HG02840 (cell line): ENCODE results near the gene HAUS3.
"Not testable (repeated sequence)": the region's sequence is repeated elsewhere in the genome, so short reads cannot be mapped to it uniquely, and the experiment has no call there.

Experiments used
- ATAC-seq: cut with Tn5 transposase; IDR thresholded peaks from one replicate; pipeline ENCODE4 v1.9.1; 2021; ENCODE audit warnings: mild to moderate bottlenecking, moderate library complexity, moderate number of reproducible peaks; ENCODE audit not compliant: unreplicated experiment, low FRiP score

HAUS3 gene

DNA sequence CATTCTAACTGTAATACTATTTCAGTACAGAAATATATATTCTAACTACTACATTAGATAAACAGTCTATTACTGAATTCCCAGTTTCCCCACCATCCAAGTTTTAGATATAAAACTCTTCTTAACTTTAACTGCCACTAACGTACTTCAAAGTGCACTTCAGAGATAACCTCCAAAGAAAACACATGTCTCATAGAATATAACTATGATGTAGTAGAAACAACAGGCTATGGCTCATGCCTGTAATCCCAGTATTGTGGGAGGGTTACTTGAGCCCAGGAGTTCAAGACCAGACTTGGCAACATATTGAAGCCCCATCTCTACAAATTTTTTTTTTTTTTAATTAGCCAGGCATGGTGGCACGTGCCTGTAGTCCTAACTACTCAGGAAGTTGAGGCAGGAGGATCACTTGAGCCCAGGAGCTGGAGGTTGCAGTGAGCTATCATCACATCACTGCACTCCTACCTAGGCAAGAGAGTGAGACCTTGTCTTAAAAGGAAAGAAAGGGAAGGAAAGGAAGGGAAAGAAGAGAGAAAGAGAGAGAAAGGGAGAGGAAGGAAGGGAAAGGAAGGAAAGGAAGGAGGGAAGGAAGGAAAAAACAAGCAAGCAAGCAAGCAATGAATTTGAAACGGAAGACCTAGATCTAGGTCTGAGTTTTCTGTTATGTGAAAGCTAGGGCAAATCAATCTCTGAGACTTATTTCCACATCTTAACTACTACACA lies 4.8 kb downstream of the HAUS3 start:
- ATAC-seq, result no peak

DNA sequence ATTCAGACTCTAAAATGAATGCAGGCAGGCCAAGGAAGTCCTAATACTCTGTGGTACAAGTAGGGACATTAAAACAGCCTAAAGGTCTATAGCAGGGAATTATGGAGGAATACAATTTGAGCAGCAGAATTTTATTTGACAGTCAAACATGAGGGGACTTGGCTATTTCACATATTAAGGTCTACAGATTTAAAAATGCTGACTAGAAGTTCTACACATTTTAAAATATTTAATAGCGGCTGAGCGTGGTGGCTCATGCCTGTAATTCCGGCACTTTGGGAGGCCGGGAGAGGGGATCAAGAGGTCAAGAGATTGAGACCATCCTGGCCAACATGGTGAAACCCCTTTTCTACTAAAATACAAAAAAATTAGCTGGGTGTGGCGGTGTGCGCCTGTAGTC lies 10.8 kb downstream of the HAUS3 start:
- no peak for ATAC-seq

DNA sequence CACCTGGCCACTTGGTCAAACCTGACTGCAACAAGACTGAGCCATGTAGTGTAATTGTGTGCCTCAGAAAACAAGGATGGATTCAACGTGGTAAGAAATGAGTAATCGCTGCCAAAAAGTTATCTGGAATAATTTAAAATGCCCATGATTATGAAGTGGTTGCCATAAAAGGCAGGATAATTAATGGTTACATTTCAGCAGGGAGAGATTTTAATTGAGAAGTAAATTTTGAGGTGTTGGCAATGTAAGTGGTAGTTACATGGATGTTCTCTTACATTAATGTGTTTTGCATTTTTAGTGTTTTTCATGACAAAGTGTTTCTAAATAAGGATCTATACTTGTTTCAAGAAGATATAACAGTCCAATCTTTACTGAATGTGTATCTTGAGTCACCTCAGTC lies 15.7 kb downstream of the HAUS3 start:
- ATAC-seq, result no peak

DNA sequence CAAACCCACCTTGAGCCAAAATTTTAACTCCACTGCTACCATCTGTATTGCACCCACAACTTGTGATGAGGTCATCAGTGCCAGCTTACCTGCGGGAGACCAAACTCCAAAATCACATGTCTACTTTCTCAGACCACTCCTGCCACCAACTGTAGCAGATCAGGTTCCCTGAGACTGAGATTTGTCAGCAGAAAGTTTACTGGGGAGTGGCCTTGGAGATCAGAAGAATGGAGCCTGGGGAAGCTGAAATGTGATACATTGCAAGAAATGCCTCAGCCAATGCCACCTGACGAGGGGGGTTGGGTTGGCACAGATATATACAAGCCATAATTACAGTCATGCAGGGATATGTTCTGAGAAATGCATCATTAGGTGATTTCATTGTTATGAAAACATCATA lies 19.1 kb downstream of the HAUS3 start:
- ATAC-seq, result no peak

DNA sequence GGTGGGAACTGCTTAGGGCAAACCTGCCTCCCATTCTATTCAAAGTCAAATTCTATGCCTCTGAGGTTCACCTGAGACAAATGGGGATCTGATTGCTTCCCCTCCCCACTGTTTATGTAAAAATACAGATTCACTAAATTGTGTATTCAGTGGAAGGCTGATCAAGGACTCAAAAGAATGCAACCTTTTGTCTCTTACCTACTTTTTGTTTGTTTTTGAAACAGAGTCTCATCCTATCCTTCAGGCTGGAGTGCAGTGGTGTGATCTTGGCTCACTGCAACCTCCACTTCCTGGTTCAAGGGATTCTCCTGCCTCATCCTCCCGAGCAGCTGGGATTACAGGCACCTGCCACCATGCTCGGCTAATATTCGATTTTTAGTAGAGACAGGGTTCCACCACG lies 20.5 kb downstream of the HAUS3 start:
- not testable (repeated sequence) for ATAC-seq

DNA sequence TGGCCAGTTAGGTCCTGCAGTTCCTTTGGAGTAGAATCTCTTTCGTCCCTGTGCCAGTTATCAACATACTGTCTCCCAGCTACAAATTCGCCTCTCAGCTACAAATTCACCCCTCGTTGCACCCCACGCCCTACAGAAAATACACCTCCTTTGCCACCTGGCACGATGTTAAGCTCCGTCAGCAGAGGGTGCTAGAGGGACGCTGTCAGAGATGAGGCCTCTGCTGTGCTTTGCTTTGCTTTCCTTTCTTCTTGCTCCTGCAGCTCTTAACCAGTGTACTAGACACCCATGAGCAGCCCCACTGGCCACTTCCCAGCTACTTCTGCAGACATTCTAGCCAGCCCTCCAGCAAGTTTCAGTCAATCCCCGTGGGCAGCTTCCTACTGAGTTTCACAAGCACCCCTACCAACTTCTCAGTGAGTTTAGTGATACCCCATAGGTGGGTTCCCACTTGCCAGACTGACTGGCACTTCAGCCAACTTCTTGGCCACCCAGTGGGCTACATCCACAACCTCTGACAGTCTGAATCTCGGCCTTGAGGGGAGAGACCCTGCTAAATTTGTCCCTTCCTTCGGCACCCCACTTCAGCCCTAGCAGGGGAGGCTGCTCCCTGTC lies 21.8 kb downstream of the HAUS3 start:
- no peak for ATAC-seq

DNA sequence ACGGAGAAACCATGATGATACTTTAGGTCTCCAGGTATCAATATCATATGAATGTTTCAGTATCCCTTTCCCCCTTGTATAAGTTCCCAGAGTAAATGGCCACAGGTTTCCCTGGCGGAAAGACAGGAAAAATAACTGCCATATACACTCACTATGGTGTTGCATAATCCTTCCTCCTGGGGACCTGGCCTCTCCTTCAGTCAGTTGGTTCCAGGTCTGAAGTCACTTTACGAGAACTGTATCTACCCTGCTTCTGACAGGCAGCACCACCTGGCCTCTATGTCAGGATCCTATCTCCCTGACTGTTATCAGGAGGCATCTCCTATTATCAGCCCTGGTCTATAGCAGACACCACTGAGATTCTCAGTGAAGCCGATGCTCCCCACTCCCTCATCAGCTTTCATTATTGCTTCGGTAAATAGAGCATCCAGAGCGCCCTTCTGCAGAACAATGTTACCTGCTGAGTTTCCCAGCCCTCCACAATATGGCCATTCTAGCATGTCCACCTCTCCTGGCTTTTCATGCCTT lies 22.6 kb downstream of the HAUS3 start:
- no peak for ATAC-seq

DNA sequence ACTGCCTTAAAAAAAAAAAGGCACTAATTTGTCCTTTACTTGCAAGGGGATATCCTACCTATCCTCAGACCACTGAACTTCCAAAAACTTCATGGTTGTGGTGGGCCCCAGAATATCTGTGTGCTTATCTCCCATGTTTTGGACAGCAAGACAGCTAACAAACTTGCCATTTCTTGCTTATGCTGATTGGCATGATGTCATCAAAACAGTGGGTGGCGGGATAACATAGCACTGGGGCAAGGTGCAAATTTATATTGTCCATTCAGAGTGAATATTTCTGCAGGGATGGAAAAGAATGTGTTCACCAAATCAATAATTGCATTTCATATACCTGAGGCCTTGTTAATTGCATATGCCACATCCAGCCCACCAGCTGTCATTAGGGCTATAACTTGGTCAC lies 23.5 kb downstream of the HAUS3 start:
- no peak for ATAC-seq

DNA sequence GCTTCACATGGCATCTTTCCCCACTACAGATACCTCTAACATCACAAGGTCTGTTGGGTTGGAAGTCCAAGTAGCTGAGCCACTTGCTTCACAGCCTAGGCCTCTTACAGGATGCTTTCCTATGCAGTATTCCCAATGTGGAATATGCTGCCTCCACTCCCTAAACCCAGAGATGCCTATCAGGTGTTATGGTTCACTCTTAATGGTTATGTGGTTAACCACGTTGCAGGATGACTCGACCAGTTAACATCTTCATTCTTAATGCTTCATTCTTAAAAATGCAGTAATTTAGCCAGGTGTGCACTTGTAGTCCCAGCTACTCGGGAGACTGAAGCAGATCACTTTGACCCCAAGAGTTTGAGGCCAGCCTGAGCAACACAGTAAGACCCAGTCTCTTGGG lies 24.2 kb downstream of the HAUS3 start:
- ATAC-seq, result no peak

DNA sequence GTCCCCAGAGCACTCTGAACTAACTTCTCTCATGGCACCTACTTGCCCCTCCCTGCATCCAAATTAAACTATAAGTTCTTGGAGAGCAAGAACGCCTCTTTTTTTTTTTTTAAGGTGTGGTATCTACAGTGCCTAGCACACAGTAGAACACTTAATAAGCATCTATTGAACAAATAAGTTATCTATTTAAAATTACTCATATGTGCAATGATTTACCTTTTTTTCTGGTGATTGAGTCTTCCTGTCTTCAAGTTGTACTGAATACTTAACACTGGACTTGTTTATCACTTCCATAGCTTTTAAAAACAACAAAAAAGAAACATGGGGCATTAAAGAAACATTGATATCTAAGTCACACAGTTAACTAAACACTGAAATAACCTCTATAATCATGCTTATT lies 29.1 kb downstream of the HAUS3 start:
- no peak for ATAC-seq

DNA sequence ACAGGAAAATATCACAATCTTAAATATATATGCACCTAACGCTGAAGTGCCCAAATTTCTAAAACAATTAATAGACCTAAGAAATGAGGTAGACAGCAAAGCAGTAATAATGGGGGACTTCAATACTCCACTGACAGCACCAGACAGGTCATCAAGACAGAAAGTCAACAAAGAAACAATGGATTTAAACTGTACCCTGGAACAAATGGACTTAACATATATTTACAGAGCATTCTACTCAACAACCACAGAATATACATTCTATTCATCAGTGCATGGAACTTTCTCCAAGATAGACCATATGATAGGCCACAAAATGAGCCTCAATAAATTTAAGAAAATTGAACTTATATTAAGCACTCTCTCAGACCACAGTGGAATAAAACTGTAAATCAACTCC lies 39.1 kb downstream of the HAUS3 start:
- ATAC-seq, result not testable (repeated sequence)

DNA sequence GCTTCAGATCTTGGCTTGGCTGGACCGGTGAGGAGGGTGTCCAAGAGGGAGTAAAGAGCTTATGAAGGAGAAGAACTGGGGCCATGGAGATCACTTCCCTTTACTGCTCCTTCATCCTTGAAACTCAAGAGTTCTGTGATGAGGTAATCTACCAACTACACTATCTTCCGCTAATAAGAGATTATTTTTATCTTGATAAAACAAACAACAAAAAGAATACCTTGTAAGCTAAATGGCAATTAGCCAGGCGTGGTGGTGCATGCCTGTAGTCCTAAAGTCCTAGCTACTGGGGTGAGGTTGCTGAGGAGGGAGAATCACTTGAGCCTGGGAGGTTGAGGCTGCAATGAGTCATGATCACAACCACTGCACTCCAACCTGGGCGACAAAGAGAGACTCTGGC lies 47.4 kb downstream of the HAUS3 start:
- no peak for ATAC-seq

DNA sequence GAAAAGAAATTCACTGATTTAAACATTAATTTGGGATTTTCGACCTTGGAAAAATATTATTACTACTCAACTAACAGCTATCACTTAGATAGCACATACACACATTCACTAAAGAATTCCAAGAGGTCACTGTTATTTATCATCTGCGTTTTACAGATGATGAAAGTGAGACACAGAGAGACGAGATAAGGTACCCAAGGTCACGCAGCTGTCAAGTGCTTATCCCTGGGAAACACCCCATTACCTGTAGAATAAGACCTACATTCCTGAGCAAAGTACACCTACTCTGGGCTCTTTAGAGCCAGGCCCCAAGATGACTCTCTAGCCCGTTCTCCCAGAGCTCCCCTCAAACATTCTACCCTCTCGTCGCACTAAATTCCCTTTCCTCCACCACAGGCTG lies 48.6 kb downstream of the HAUS3 start:
- ATAC-seq, result no peak

DNA sequence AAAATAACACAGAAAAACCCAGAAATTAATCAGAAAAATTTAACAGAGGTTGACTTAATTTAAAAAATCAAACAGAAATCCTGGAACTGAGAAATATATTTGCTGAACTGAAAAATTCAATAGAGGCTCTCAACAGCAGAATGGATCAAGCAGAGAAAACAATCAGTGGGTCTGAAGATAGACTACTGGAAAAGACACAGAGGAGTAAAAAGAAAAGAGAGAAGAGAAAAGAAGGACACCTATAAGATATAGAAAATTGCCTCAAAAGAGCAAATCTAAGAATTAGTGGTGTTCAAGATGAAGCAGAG lies 55.1 kb downstream of the HAUS3 start:
- no peak for ATAC-seq

DNA sequence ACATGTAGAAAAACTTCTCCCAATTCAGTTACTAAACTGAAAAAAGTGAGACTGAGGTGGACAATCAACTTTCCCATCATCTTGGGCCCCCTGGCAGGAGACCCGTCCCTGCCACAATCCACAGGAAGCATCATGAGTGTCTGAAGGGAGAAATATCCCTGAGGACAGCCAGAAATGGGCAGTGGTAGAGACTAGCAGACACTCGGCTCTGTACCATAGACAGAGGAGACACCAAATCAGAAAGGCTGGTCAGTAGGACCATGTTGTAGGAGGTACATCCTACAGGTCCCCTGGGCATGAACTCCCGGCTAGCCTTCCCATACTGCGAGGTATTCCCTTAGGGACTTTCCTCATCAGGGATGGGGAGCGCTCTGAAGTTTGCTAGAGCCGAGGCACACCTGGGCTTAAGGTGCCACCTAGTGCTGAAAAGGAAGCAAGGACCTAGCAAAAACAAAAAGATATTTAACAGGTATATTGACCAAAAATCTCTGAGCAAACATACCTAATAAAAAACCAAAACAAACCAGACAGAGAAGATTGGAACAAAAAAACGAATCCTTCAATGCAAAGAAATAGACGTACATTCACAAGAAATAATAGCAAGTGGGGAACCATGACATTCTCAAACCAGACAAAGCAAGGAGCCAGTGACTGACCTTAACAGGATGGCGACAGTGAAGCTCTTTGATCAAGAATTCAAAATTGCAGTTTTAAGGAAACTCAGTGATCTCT lies 55.6 kb downstream of the HAUS3 start:
- no peak for ATAC-seq

DNA sequence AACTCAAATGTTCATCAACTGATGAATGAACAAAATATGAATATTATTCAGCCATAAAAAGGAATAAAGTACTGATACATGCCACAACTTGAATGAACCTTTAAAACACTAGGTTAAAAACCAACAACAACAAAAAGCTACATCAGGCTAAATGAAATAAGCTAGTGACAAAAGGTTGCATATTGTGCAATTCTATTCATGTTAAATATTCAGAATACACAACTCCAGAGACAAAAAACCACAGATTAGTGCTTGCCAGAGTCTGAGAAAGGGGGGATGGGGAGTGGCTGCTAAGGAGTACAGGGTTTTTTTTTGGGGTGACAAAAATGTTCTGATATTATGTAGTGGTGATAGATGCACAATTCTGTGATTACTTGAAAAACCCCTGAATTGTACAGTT lies 58.5 kb downstream of the HAUS3 start:
- no peak for ATAC-seq

DNA sequence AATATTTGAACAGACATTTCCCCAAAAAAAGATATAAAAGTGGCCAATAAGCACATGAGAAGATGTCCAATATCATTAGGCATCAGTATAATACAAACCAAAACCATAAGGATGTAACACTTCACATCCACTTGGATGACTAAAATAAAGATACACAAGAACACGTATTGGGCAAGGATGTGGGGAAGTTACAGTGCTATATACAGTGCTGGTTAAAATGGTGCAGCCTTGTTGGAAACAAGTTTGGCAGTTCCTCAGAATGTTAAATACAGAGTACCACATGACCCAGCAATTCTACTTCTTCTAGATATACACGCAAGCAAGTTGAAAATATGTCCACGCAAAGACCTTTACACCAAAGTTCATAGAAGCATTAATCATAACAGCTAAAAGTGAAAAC lies 58.9 kb downstream of the HAUS3 start:
- ATAC-seq, result no peak

DNA sequence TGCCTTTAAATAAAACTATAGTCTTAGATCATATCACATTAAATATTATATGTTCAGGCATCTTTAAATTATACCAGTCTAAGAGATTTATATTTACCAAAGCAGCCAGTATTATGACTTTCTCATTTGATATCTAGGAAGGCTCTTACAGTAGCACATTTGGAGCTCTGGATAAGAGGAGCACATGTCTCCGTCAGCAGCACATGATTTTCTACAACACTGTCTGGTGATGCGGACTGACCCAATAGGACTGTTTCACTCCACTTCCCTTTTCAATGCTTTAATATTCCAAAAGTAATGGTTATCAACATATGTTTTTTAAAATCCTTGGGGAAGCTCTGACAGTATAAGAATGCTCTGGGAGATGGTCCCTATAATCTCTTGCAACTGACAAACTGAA lies 61.5 kb downstream of the HAUS3 start:
- no peak for ATAC-seq

DNA sequence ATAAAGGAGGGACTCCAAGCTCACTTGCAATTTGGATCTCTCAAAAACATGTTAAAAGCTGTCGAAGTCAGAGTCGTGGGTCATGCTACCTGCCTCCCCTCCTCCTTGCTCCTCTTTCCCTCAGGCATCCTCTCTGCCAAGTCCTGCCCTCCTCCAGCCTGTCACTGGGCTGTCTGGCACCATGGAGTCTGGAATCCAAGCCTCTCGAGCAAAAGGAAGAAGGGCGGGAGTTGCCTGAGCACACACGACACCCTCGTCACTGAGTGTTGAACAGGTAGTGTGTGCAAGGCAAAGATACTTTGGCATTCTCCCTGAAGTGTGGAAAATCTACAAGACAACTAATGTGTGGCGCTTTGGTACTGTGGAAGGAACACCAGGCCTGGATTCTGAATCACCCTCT lies 62.2 kb downstream of the HAUS3 start:
- no peak for ATAC-seq

DNA sequence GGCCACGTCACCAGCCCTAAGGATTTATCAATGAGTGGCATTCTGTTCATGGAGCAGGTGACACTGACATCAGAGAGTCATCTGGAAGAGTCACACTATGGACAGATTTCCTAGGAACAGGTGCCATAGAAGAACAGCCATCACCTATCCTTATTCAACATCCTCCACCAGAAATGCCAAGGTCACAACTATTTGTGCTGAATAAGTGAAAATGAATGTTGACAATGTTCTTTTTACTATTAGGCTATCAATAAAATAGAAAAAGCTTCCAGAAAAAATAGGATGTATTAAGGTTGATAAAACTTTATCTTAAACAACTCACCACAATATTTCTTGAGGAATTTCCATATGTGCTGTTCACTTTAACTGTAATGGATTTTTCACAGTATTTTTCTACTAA lies 62.9 kb downstream of the HAUS3 start:
- no peak for ATAC-seq
